Mucosa of descending colon (tissue), 3 donors: Measurements from ENCODE around the gene MIB1. TPM values are rescaled to one million over a fixed set of nuclear protein-coding genes. Genes with fewer than 3 reads are reported as not detected.
A peak's percentile ranks its signal among the peaks of the same experiment; 100 is the strongest.

ENCODE experiments used
- ATAC-seq: fragments of 200-7000 bp; cut with Tn5 transposase; one replicate; pipeline ENCODE4 v1.9.1; 2020; ENCODE audit warnings: mild to moderate bottlenecking, moderate library complexity
- DNase-seq, 3 donors: peaks; one replicate each; pipeline ENCODE4 v3.0.0-alpha.2; 2020
- H3K36me3 ChIP-seq: fragments of 200-600 bp; one replicate; pipeline ENCODE4 v1.8.0; 2021; ENCODE audit warnings: low read depth, mild to moderate bottlenecking
- H3K4me1 ChIP-seq: fragments of 200-600 bp; one replicate; pipeline ENCODE4 v1.8.0; 2021; ENCODE audit warnings: low read depth, mild to moderate bottlenecking
- H3K4me3 ChIP-seq: fragments of 200-600 bp; one replicate; pipeline ENCODE4 v1.8.0; 2021; ENCODE audit warnings: mild to moderate bottlenecking
- H3K9me3 ChIP-seq: fragments of 200-600 bp; one replicate; pipeline ENCODE4 v1.8.0; 2021; ENCODE audit warnings: mild to moderate bottlenecking
- intact Hi-C, 2 donors: fragments of 100-400 bp; cut with DNase I in 1 of 2; cut with micrococcal nuclease in 1 of 2; formaldehyde crosslinking; loops; one replicate each; pipeline versions ENCODE4 v1.11.0 to v1.11.1; 2022; cut with DNase I, micrococcal nuclease
- total RNA-seq, 3 donors: library from RNA; stranded (reverse); fragmentation: NEBNext Ultra II Directional in 2 of 3; extraction: Animal tissue kit (Norgen Biotek cat#: 25700) in 2 of 3; gene quantifications; one replicate each; pipeline versions ENCODE4 v1.2.1 to v1.2.4, GENCODE V29; 2021 to 2023
- TF ChIP-seq, protein P1 (sequence below): fragments of 200-600 bp; IDR thresholded peaks from one replicate; pipeline ENCODE4 v1.8.0; 2022; ENCODE audit warnings: antibody characterized with exemption, mild to moderate bottlenecking
- donor health status: DM: no; HTN: no; CAD: no; lungs with moderate emphysema.
- donor health status: DM: no; HTN: no; CAD: no.
- donor health status: DM: no; HTN: yes; CAD: no.

MIB1 gene
- total RNA-seq, 3 donors from 2014 or later: 29.0 to 45.1 (median 33.1) TPM

DNA sequence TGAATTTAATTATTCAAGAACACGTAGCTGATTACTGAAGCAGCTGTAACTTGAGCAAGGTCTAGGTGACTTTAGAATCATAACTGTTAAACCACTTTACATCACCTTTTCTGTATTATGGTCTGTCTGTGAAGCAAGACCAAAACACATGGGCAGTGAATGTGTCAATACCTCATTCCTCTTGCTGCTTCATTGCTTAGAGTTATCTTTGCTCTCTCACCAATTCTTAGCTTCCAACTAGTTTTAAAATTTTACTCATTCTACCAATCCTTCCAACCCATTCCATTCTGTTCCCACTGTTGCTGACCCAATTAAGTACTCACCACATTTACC is 80.2 kb downstream of the MIB1 start:
- H3K4me1 ChIP-seq: no peaks in the 10 kb centered on the region
- ATAC-seq: no peak
- TF ChIP-seq, protein P1, sequence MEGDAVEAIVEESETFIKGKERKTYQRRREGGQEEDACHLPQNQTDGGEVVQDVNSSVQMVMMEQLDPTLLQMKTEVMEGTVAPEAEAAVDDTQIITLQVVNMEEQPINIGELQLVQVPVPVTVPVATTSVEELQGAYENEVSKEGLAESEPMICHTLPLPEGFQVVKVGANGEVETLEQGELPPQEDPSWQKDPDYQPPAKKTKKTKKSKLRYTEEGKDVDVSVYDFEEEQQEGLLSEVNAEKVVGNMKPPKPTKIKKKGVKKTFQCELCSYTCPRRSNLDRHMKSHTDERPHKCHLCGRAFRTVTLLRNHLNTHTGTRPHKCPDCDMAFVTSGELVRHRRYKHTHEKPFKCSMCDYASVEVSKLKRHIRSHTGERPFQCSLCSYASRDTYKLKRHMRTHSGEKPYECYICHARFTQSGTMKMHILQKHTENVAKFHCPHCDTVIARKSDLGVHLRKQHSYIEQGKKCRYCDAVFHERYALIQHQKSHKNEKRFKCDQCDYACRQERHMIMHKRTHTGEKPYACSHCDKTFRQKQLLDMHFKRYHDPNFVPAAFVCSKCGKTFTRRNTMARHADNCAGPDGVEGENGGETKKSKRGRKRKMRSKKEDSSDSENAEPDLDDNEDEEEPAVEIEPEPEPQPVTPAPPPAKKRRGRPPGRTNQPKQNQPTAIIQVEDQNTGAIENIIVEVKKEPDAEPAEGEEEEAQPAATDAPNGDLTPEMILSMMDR: no peak
- no peaks in the 10 kb centered on the region for H3K36me3 ChIP-seq
- no peaks in the 10 kb centered on the region for H3K9me3 ChIP-seq
- intact Hi-C loops: no loop called here
- H3K4me3 ChIP-seq: no peak overlapping the region
- no peak for DNase-seq

DNA sequence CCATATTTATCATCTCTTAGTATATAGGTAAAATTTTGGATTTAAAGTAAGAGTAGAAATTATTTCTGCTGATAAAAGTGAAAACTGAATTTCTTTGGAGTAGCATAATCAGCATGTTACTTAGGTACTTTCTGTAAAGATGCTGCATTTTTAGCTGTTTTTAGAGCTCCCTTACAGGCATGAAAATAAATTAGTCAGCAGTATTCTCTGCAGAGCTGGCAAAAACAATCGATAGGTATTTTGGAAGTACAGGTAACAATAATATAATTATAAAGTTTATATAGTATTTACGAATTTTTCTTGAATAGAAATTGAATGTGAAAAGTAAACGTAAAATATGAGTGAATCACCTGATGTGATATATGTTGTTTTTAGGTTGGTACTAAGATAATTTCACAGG is 83.3 kb downstream of the MIB1 start:
- H3K4me1 ChIP-seq: no peaks in the 10 kb centered on the region
- intact Hi-C loops: no loop called here
- H3K36me3 ChIP-seq: no peaks in the 10 kb centered on the region
- H3K4me3 ChIP-seq: no peak overlapping the region
- DNase-seq: no peak
- TF ChIP-seq, protein P1: no peak
- no peak for ATAC-seq
- no peaks in the 10 kb centered on the region for H3K9me3 ChIP-seq

DNA sequence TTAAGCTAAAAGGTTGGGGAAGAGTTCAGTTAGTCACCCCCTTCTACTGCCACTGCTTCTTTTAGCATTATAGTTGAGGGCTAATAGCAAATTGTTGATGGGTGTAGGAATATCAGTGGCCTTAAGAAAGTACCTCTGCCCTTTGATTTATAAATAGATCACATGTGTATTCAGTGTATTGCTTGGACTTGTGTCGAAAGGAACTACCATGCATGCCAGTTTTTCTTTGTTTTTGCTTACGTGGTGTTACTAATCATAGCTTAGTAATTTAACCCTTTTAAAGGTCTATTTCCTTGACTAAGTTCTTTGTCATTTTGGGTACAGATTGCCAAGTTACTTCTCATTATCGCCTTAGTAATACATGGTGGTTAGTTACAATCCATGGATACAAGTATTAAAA is 85.6 kb downstream of the MIB1 start:
- no peak for ATAC-seq

DNA sequence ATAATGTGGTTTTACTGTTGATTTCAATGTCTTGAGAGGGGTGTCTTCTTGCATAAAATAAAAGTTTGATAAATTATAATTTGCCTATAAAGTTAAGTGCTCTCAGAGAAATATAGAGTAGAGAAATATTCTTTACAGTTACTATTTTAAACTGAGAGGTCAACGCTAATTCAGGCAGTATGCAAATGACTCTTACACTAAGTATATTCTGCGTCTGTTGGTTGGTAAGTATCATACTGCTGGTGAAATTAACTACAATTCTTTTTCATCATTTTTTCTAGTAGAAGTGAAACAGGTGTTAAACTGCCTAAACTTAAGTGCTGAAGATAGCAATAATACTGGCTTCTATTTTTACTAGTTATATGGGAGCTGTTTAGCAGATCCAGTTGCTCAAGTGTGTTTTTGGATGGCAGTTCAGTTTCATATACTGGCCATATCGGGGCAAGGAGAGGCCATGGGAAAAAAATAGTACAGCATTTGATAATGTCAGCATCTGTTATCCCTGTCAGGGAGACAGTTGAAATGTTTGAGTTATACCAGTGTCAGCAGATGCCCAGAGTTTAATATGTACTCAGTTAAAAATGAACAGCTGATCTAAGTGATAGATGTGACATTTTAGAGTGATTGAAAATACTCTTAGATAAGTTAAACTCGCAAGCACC is 86.2 kb downstream of the MIB1 start:
- intact Hi-C loops: no loop called here
- H3K9me3 ChIP-seq: no peaks in the 10 kb centered on the region
- TF ChIP-seq, protein P1: no peak
- DNase-seq (no peak), ATAC-seq (no peak)
- no peaks in the 10 kb centered on the region for H3K36me3 ChIP-seq
- no peaks in the 10 kb centered on the region for H3K4me1 ChIP-seq
- no peak overlapping the region for H3K4me3 ChIP-seq

More for the DNA sequence above, 85.6 kb downstream of the MIB1 start:
- intact Hi-C loops: no loop called here
- no peaks in the 10 kb centered on the region for H3K36me3 ChIP-seq
- H3K4me1 ChIP-seq: no peaks in the 10 kb centered on the region
- TF ChIP-seq, protein P1: no peak
- no peaks in the 10 kb centered on the region for H3K9me3 ChIP-seq
- no peak overlapping the region for H3K4me3 ChIP-seq
- DNase-seq: no peak

DNA sequence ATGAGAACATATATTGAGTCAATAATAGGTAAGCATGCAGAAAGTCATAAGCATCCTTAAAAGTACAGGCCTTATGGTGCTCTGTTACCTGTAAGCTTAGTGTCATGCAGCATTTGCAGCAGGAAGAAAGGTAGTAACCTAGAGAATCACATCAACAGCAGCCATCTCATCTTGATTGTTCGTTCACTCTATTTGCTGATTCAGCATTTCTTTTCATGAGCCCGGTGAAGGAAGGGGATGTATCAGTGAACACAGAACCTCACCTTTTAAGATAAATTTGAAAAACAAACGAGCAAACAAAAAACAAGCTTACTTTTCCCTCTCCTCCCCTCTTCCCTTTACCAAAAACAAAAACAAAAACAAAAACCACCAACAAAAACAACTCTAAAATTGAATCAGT is 89.9 kb downstream of the MIB1 start:
- no peak for DNase-seq
- intact Hi-C loops: no loop called here
- Histone ChIP-seq H3K4me1 (no peaks in the 10 kb centered on the region), H3K4me3 (no peak overlapping the region), H3K36me3 (no peaks in the 10 kb centered on the region), H3K9me3 (no peaks in the 10 kb centered on the region)
- TF ChIP-seq, protein P1: no peak
- no peak for ATAC-seq

DNA sequence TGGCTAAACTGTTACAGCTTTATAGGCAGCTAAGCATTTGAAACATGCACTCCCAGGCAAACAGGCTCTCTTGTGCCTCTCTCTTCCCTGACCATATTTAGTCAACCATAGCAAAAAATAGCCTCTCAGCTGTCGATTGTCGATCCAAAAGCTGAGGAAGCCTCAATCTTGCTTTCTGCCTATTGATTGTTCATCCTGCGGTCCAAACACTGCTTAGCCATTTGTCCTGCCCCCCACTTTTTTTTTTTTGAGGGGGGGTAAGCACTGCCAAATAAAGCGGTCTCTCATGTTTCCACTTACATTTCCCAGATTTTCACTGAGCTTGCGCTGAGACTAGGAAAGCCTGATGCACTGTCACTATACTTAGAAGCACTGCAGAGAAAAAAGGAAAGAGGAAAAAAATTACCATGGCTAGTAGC is 90.8 kb downstream of the MIB1 start:
- Histone ChIP-seq H3K4me3 (no peak overlapping the region), H3K36me3 (no peaks in the 10 kb centered on the region), H3K9me3 (no peaks in the 10 kb centered on the region), H3K4me1 (no peaks in the 10 kb centered on the region)
- intact Hi-C loops: no loop called here
- ATAC-seq (peak; percentile 21), DNase-seq (no peak)
- TF ChIP-seq, protein P1: no peak
